Body of pancreas (tissue), 4 donors: ENCODE measurements around the gene RAB1A.

Source experiments
- CTCF ChIP-seq, 7 experiments: fragments of 450-650 bp in 4 of 7; fragments of 200-600 bp in 3 of 7; sonication (generic) in 3 of 7; IDR thresholded peaks; one replicate each; pipeline ENCODE4 v1.5.1; 2016 to 2019; ENCODE audit warnings: antibody characterized with exemption in 7 of 7
- POLR2A ChIP-seq, 3 donors: fragments of 450-650 bp; IDR thresholded peaks; one replicate each; pipeline ENCODE4 v1.6.1; 2016; ENCODE audit warnings: antibody characterized with exemption in 3 of 3, mild to moderate bottlenecking in 2 of 3

DNA sequence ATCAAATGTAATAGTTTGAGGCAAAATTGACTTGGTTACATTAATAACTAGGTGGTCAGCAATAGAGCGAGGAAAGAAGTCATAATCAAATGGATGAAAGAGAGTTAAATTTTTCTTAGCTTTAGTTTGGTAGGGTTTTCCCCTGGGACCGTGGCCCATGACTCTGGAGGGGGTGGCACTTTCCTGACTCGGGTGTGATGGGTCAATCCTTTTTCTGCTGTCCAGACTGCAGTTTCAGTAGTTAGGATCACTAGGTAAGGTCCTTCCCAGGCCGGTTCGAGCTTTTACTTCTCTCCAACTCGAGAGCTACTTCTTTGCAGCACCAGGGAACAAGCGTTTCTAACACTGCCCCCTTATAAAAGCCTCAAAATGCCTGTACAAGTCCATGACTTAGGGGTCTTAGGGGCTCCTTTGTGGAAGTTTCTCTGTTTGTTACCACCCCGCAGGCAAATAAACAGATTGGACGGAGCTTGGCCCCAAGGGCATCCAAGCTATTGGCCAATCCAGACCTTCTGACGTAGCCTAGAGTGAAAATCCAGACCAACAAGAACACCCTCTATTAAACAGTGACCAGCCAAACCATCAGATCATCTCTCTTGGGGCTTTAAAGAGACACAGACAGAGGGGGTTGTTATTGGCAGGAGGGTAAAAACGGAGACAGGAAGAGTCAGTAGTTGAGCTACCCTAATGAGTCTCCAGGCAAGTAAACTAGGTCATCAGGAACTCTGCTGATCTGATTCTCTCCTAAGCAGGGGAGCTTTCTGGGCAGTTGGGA, 83.1 kb downstream of the RAB1A start:
- TF ChIP-seq CTCF (IDR thresholded peaks at IDR 0.05) (no peak), POLR2A (IDR thresholded peaks at IDR 0.05) (no peak)
